ENCODE results near the gene TNIK.

Gene TNIK

DNA sequence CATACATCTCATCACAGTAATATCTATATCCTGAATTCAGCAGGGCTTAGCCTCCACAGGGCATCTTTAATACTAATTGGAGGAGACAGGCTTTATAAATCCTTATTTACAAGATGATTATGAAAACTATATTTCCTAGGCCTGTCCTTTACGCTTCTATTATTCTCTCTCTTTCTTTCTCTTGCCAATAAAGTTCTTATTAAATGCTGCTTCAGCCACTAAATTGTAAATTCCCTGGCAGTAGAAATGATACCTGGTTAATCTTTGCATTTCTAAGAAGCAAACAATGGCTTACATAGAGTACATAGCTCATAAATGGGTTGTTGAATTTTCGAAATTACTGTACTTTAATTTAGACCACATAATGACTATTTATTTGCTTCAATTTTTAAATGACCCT, 43.5 kb downstream of the TNIK start:
- no peak for DNase-seq (ENCODE audit: low spot score)

DNA sequence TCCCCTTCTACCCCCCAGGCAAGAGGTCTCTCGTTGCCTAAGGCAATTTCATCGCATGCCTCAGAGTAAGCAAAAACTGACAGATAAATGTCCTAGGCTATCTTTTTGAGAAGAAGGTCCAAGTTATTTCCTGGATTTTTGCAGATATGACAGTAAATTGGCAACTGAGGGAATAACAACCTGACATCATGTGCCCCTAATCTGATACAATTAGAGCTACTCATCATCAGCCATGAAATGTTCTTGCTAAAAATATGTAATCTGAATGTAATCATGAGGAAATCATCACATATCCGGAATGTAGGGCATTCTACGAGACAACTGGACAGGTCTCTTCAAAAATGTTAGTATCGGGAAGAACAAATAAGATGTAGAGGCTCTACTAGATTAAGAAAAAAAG, 44.1 kb downstream of the TNIK start:
- DNase-seq (ENCODE audit: low spot score) = no peak

GRCh38 chr3:171415070-171415469, 45.1 kb downstream of the TNIK start:
- DNase-seq (ENCODE audit: low spot score) = no peak

GRCh38 chr3:171412473-171412872, 47.7 kb downstream of the TNIK start:
- DNase-seq (ENCODE audit: low spot score) = no peak

DNA sequence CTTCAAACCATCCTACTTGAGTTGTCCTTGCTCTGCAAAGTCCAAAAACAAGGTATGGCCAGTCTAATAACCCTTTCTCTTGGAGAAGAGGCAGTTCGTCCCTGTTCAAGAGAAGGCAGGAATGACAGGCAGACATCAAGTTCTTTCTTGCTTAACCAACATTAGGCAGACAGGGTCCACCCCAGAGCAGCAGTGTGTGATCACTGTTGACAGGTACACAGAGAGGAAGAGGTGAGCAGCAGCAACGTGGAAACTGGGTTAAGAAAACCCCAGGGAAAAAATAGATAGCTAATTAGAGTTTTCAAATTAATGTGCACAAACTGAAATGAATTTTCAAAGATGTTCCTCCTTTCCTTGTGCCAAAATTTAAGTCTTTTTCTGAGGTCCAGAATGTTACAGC, 48.2 kb downstream of the TNIK start:
- DNase-seq (ENCODE audit: low spot score) = no peak

DNA sequence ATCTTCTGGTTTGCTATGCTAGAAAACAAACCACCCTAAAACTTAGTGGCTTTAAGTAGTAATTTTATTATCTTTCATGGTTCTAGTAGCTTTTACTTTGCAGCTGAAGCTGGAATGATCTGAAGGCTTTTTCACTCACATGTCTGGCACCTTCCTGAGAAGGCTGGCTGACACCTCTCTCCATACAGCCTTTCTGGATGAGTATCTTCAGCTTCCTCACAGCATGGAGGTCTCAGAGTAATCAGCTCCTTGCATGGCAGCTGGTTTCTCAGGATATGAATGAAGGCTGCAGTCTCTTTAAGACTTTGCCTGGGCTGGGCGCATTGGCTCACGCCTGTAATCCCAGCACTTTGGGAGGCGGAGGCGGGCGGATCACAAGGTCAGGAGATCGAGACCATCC, 50.0 kb downstream of the TNIK start:
- no peak for DNase-seq (ENCODE audit: low spot score)

DNA sequence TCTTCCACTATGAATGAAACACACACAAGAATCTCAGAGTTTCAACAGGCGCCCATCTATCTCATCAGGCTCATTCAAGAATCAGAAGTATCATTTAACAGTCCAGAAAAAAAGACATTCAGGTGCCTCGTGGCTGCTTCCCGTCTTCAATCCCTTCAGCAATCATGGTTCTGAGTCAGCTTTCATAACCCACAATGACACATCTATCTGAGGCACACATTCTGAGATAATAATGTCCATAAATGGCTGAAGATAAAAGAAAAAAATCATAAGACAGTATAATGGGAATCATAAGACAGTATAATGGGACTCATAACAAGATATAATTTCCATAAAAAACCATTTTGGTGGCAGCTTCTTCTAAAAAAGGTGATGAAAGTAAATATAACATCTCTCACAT, 52.4 kb downstream of the TNIK start:
- DNase-seq (ENCODE audit: low spot score) = no peak

DNA sequence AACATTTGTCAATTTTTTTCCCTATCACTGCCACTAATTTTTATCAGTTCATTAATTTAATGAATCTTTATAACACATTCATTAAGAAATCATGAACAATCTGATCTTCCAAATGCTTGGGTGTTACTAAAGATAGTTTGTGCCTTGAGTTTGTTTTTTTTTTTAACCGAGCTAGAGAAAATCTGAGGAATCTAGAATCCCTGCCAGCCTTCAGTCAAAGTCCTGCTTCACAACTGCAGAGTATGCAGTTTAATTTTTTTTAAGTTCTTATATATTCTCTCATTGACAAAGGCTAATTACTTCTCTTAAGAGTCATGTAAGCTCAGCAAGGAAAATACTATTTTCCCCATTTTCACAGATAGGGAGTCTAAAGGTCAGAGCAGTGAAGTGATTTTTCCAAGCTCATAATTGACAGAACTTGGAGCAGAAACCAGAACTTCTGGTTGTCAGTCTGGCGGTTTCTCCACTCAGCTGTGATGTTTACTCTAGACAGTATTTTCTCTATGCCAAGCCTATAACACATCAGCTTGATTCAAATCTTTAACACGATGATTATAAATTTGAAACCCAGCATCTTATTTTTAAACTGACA, 55.7 kb downstream of the TNIK start:
- no peak for DNase-seq (ENCODE audit: low spot score)

DNA sequence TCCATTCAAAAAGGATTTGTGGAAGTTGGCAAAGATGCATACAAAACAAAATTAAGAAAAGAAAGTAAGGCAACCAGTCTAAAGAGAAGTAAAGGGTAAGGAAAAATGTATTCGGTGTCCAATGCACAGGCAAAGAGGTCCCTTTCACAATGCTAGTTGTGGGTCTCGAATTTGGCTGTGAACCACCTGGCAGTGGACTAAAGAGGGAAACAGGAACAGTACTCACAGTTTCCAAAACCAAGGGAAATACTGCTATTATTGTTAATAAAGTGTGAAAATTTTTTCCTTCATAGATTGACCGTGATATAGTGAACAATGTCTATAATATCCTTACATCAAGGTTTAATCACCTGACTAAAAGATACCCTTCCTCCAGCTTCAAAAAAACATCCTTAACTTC, 57.9 kb downstream of the TNIK start:
- no peak for DNase-seq (ENCODE audit: low spot score)

DNA sequence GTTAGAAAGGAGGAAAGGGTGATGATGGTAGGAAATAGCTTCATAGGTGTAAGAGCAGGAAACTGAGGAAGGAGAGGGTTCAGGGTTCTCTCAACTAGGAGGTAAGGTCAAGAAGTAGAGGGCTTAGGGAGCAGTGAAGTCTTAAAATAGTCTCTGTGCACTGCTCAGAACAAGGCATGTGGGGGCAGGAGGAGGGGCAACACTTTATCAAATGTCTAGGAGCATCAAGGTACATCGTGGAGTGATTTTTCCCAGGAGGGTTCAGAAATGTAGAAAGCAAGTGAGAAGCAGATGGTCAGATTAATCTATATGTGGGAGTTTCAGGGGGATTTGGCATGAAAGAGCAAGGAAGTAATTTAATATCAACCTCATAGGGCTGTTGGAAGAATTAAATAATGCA, 58.8 kb downstream of the TNIK start:
- no peak for DNase-seq (ENCODE audit: low spot score)

DNA sequence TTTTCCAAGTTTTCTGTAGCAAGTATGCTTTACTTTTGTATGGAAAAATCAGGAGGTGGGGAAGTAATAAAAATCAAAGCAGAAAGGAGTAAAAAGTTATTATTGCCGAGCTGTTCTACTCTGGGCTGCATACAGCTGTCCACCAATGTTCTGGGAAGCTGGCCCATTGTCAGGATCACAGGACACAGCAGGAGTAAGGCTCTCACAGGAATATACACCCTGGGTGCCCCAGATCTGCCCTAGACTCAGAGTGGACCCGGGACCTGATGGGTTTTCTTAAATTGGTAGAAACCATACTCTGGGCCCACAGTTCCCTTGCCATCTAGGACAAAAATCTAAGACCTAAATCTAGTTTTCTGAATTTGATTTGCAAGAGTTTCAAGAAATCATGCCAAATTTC, 60.4 kb downstream of the TNIK start:
- DNase-seq (ENCODE audit: low spot score) = no peak

DNA sequence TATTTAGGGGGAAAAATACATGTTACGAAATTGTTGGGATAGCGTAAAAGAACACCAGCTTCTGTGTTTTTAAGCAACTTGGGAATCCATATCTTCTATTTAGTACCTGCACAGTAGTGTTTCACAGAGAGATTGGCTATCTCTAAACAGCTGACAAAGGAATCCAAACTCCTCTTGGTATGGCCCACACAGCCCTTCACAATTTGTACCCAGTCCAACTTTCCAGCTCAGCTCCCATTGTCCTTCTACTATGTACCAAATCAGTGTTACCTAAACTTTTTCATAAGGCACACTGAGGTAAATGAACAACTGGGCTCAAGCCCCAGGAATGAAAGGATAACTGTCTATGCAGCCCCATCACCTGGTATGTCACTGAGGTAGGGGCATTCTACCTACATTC, 61.9 kb downstream of the TNIK start:
- no peak for DNase-seq (ENCODE audit: low spot score)

DNA sequence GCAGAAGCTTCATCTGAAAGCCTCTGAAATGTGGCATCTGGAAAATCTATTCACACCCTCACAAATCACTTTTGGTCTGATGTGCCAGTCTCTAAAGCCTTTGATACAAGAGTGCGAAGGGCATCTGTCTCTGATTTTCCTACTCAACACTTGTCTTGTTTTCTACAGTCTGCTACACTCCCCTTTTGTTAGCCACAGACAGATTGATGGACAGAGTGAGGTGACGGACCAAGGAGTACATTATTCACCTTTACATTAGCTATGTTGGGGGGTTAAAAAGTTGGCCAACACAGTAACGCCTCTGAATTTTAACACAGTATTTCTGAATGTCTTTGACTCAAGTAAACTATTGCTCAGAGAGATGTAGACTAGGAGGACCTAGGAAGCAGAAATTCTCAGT, 63.1 kb downstream of the TNIK start:
- no peak for DNase-seq (ENCODE audit: low spot score)

DNA sequence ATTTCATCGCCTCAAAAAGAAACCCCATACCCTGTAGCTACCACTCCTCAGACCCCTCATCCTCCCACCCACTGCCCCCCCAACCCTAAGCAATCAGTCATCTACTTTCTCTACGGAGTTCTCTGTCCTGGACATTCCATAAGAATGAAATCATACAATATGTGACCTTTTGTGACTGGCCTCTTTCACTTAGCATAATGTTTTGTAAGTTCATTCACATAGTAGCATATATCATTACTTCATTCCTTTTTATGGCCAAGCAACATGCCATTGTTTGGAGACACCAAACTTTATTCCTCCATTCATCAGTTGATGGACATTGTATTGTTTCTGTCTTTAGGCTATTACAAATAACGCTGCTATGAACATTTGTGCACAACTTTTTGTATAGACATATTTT, 64.2 kb downstream of the TNIK start:
- DNase-seq (ENCODE audit: low spot score) = no peak

DNA sequence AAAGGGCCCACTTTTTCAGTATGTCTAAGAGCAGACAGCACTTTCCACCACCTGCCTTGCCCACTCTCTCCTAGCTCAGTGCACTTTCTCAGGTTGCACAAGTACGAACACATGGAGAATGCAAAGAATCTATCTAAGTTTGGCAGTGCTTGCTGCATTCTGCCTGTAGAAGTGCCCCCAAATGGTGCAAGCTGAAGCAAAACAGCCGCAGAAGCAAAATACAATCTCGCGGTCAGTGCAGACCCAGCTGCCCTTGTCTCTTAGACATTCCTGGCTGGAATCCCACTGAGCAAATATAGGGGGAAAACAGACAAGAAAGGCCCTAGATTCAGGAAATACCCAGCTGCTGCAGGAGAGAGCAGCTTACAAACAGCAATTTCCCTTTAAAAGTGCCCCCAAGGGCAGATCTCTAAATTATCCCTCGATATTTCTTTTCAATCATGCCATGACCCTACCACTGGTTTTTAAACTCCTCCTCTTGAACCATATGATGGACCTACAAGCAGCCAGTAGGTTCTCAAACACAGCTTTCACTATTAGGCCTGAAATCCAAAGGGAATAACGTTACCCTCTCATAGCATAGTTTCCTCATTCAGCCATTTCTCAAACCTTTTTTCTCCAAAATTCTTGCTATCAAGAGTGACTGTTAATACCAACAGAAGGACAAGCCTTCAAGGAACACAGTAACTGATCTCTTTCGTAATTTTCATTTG, 67.0 kb downstream of the TNIK start:
- no peak for DNase-seq (ENCODE audit: low spot score)

- no peak for DNase-seq (ENCODE audit: low spot score)
Observed at GRCh38 chr3:171391432-171391831, 68.8 kb downstream of the TNIK start.

GRCh38 chr3:171390051-171390941, 69.9 kb downstream of the TNIK start:
- no peak for DNase-seq (ENCODE audit: low spot score)

DNA sequence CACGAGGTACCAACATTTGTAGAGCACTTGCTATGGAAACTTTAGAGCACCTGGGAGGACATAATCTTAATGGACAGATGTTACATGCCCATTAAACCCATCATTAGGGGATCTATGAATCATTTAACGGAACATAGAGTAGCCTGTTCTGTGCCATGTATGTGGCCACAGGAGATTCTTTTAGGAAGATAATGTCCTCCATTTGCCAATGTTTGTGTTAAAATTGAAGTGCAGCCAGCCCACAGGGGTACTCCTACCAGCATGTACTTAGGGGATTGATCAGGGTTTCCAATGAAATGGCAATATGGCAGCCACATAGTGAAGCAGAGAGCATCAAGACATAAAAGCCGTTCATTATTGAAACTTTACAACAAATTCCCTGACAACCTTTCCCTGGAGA, 70.7 kb downstream of the TNIK start:
- no peak for DNase-seq (ENCODE audit: low spot score)

- DNase-seq (ENCODE audit: low spot score) = no peak
Observed at GRCh38 chr3:171388527-171388926, 71.7 kb downstream of the TNIK start.

- DNase-seq (ENCODE audit: low spot score) = no peak
Observed at GRCh38 chr3:171387062-171387461, 73.1 kb downstream of the TNIK start.

DNA sequence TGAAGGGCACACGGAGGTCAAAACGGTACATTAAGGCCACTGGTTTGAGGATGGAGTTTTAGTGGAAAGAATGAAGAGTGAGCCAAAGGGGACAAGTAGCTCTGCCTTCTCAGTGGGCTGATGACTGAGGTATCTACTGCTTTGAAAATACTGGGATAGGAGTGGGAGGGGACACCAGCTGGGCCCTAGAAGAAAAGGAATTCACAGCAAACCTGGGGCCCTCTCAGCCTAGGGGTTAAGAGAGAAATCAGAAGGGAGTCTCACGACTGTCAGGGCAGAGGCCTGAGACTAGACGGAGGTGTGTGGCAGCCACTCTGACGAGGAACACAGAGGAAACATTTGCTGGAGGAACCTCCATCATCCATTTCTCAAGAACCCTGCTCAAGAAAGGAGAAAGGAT, 75.1 kb downstream of the TNIK start:
- no peak for DNase-seq (ENCODE audit: low spot score)

- DNase-seq (ENCODE audit: low spot score) = no peak
Observed at GRCh38 chr3:171384101-171384891, 75.9 kb downstream of the TNIK start.
